ENCODE data around the gene F10. TPM values are rescaled to one million over a fixed set of nuclear protein-coding genes. Genes with fewer than 3 reads are reported as not detected.

F10 gene
- total and polyA plus RNA-seq, 2 of the 13 experiments (the other 11 are each of a cell fraction or from before 2014, with no cell fraction given) = 58.4 to 237 TPM

GRCh38 chr13:113169277-113170272 lies 47.0 kb downstream of the F10 start (continued):
- TF ChIP-seq GLMP (CRISPR knock-in tag; IDR thresholded peaks at IDR 0.05; ENCODE audit: borderline replicate concordance) = no peak
- TF ChIP-seq ZNF232 (CRISPR knock-in tag; IDR thresholded peaks at IDR 0.05; ENCODE audit: borderline replicate concordance) = no peak
- peak; percentile 63 for TF ChIP-seq TBL1XR1 (IDR thresholded peaks at IDR 0.05; ENCODE audit: borderline replicate concordance, low read length, partially characterized antibody)
- no peak for TF ChIP-seq YY1 (IDR thresholded peaks at IDR 0.05; ENCODE audit: insufficient read depth, insufficient replicate concordance, low read depth, low read length)
- TF ChIP-seq MTF1 (CRISPR knock-in tag; IDR thresholded peaks at IDR 0.05) = no peak
- TF ChIP-seq ZNF34 (CRISPR knock-in tag; IDR thresholded peaks at IDR 0.05; ENCODE audit: borderline replicate concordance) = no peak
- no peak for TF ChIP-seq GLI4 (CRISPR knock-in tag; IDR thresholded peaks at IDR 0.05; ENCODE audit: borderline replicate concordance)
- TF ChIP-seq ZNF841 (CRISPR knock-in tag; IDR thresholded peaks at IDR 0.05; ENCODE audit: borderline replicate concordance) = no peak
- no peak for TF ChIP-seq SNAI1 (CRISPR knock-in tag; IDR thresholded peaks at IDR 0.05; ENCODE audit: borderline replicate concordance)
- TF ChIP-seq PRDM15 (CRISPR knock-in tag; IDR thresholded peaks at IDR 0.05) = no peak
- no peak for TF ChIP-seq MATR3 (CRISPR knock-in tag; IDR thresholded peaks at IDR 0.05)
- peak; percentile 37; the same call in 1 of the 2 replicates for TF ChIP-seq DMAP1 (CRISPR knock-in tag; IDR thresholded peaks at IDR 0.05)
- peak; percentile 30; the same call in 1 of the 2 replicates for TF ChIP-seq HNF1A (IDR thresholded peaks at IDR 0.05; ENCODE audit: low read depth)
- no peak for TF ChIP-seq HNF1A (CRISPR knock-in tag; IDR thresholded peaks at IDR 0.05; ENCODE audit: borderline replicate concordance)
- TF ChIP-seq RARG (CRISPR knock-in tag; IDR thresholded peaks at IDR 0.05; ENCODE audit: low read depth) = no peak
- TF ChIP-seq GPBP1L1 (CRISPR knock-in tag; IDR thresholded peaks at IDR 0.05) = no peak
- no peak; the same call in none of the 2 replicates for TF ChIP-seq MLX (CRISPR knock-in tag; IDR thresholded peaks at IDR 0.05)
